CD4-positive, alpha-beta T cell (primary cell): ENCODE data around the gene RAP1A. TPM values are rescaled to one million over a fixed set of nuclear protein-coding genes. Genes with fewer than 3 reads are reported as not detected.

Experiments used
- ATAC-seq: fragments of 200-7000 bp; cut with Tn5 transposase; one replicate; pipeline ENCODE4 v1.10.0; 2022; ENCODE audit warnings: mild to moderate bottlenecking; ENCODE audit not compliant: poor library complexity
- CTCF ChIA-PET: fragments of 350-600 bp; sonication (Branson Sonifier 250); formaldehyde crosslinking; loops from one replicate; lab custom pipeline; 2021; ENCODE audit warnings: antibody characterized with exemption, inconsistent platforms; lab: Charles Lee
- POLR2A ChIA-PET: fragments of 350-600 bp; sonication (Branson Sonifier 250); formaldehyde crosslinking; loops from one replicate; lab custom pipeline; 2021; ENCODE audit warnings: antibody characterized with exemption, inconsistent platforms; lab: Charles Lee
- DNase-seq, 14 experiments: peaks; one replicate each; pipeline ENCODE4 v3.0.0-alpha.2; 2013 to 2020; ENCODE audit warnings: mixed read lengths in 2 of 14
- H3K27ac ChIP-seq, 2 donors: one replicate each; pipeline versions ENCODE4 v1.5.1 to v1.7.0; 2013; ENCODE audit warnings: low read length in 2 of 2, low read depth in 1 of 2, mild to moderate bottlenecking in 1 of 2
- H3K27me3 ChIP-seq, 2 experiments: 1 replicate in 1 of 2; 2 replicates in 1 of 2; pipeline versions ENCODE4 v1.6.1 to v1.7.0; 2013; ENCODE audit warnings: low read length in 2 of 2, control low read depth in 1 of 2, mild to moderate bottlenecking in 1 of 2, moderate library complexity in 1 of 2; ENCODE audit not compliant: insufficient read depth in 2 of 2, control insufficient read depth in 1 of 2
- H3K36me3 ChIP-seq: one replicate; pipeline ENCODE4 v1.6.1; 2013; ENCODE audit warnings: low read length, control low read depth; ENCODE audit not compliant: insufficient read depth
- H3K4me1 ChIP-seq: one replicate; pipeline ENCODE4 v1.6.1; 2013; ENCODE audit warnings: low read length, control low read depth; ENCODE audit not compliant: insufficient read depth
- H3K4me3 ChIP-seq: one replicate; pipeline ENCODE4 v1.5.1; 2013; ENCODE audit warnings: mild to moderate bottlenecking, low read length, moderate library complexity
- H3K9me3 ChIP-seq, 2 experiments: 1 replicate in 1 of 2; 2 replicates in 1 of 2; pipeline versions ENCODE4 v1.6.1 to v1.7.0; 2013; ENCODE audit warnings: low read length in 2 of 2, mild to moderate bottlenecking in 2 of 2, control low read depth in 1 of 2, moderate library complexity in 1 of 2; ENCODE audit not compliant: control insufficient read depth in 1 of 2, insufficient read depth in 1 of 2
- H3K27ac Mint-ChIP-seq: one replicate; pipeline ENCODE4 v1.8.0; 2020; ENCODE audit warnings: mixed read lengths
- H3K27me3 Mint-ChIP-seq: one replicate; pipeline ENCODE4 v1.8.0; 2021; ENCODE audit warnings: mixed read lengths
- H3K36me3 Mint-ChIP-seq: one replicate; pipeline ENCODE4 v1.8.0; 2021; ENCODE audit warnings: low read depth, mixed read lengths
- H3K4me1 Mint-ChIP-seq: one replicate; pipeline ENCODE4 v1.8.0; 2021; ENCODE audit warnings: low read depth, mixed read lengths
- H3K4me3 Mint-ChIP-seq: one replicate; pipeline ENCODE4 v1.8.0; 2020; ENCODE audit warnings: mild to moderate bottlenecking, mixed read lengths
- H3K9me3 Mint-ChIP-seq: one replicate; pipeline ENCODE4 v1.8.0; 2020; ENCODE audit warnings: mixed read lengths
- CTCF ChIP-seq: fragments of 200-600 bp; IDR thresholded peaks from one replicate; pipeline ENCODE4 v1.8.0; 2022; ENCODE audit warnings: antibody characterized with exemption, mild to moderate bottlenecking
- intact Hi-C, 2 experiments: fragments of 100-400 bp; cut with DNase I in 1 of 2; cut with micrococcal nuclease in 1 of 2; formaldehyde crosslinking; loops; one replicate each; pipeline versions ENCODE4 v1.15.1 to v1.9.0; 2023 to 2025; cut with DNase I, micrococcal nuclease
- total RNA-seq, 174 experiments: library from RNA in 2 of 174; stranded (reverse) in 2 of 174; gene quantifications; one replicate each; pipeline ENCODE4 v1.2.3 and lab custom pipeline; 2021 to 2026

RAP1A gene
- total RNA-seq, 2 experiments from 2014 or later: 63.8 to 67.1 TPM

- H3K27me3 Mint-ChIP-seq: no peaks in the 10 kb centered on the region
- intact Hi-C loops: no loop called here
- ATAC-seq: no peak
Measured at GRCh38 chr1:111702504-111703050, 83.0 kb downstream of the RAP1A start.

GRCh38 chr1:111704240-111704639 lies 84.7 kb downstream of the RAP1A start:
- Histone ChIP-seq H3K36me3 (peaks cover 98% of the 10 kb centered on the region), H3K27ac (no peak overlapping the region), H3K4me1 (no peaks in the 10 kb centered on the region), H3K27me3 (no peaks in the 10 kb centered on the region), H3K4me3 (no peak overlapping the region), H3K9me3 (no peaks in the 10 kb centered on the region)
- H3K4me3 Mint-ChIP-seq: no peak overlapping the region
- POLR2A ChIA-PET: no interaction called here
- no peaks in the 10 kb centered on the region for H3K9me3 Mint-ChIP-seq
- TF ChIP-seq CTCF: no peak
- H3K27me3 Mint-ChIP-seq: no peaks in the 10 kb centered on the region
- no peak for ATAC-seq
- H3K27ac Mint-ChIP-seq: no peak overlapping the region
- no peak for DNase-seq
- intact Hi-C loops: no loop called here
- peaks cover 95% of the 10 kb centered on the region for H3K36me3 Mint-ChIP-seq
- CTCF ChIA-PET: interaction anchor here (0.7 to 2.4 kb wide), 4 partner anchors 10 to 677 kb away, joined by 3 to 11 read pairs (median 6); no protein-coding TSS in a partner anchor
- H3K4me1 Mint-ChIP-seq: peaks cover 7% of the 10 kb centered on the region

More at GRCh38 chr1:111702504-111703050, 83.0 kb downstream of the RAP1A start:
- no peak overlapping the region for H3K4me3 ChIP-seq
- ChIA-PET CTCF (interaction anchor here (0.7 to 2.4 kb wide), 5 partner anchors 9 to 251 kb away, joined by 3 to 11 read pairs (median 4); no protein-coding TSS in a partner anchor), POLR2A (interaction anchor here (0.6 to 1.7 kb wide), 3 partner anchors 10 to 215 kb away, joined by 3 to 4 read pairs (median 4); no protein-coding TSS in a partner anchor)
- peaks cover 98% of the 10 kb centered on the region for H3K36me3 ChIP-seq
- no peak overlapping the region for H3K27ac ChIP-seq
- no peak for TF ChIP-seq CTCF
- Mint-ChIP-seq H3K9me3 (no peaks in the 10 kb centered on the region), H3K4me1 (peaks cover 11% of the 10 kb centered on the region), H3K4me3 (no peak overlapping the region), H3K36me3 (peaks cover 95% of the 10 kb centered on the region), H3K27ac (peak overlapping the region; percentile 34)
- H3K27me3 ChIP-seq: no peaks in the 10 kb centered on the region
- no peaks in the 10 kb centered on the region for H3K4me1 ChIP-seq
- no peak for DNase-seq
- H3K9me3 ChIP-seq: no peaks in the 10 kb centered on the region

- intact Hi-C loops: no loop called here
- no peaks in the 10 kb centered on the region for H3K27me3 ChIP-seq
- no peaks in the 10 kb centered on the region for H3K27me3 Mint-ChIP-seq
- ChIA-PET CTCF (interaction anchor here (0.8 to 1.8 kb wide), 2 partner anchors 10 to 197 kb away, joined by 3 to 8 read pairs; no protein-coding TSS in a partner anchor), POLR2A (no interaction called here)
- H3K27ac Mint-ChIP-seq: no peak overlapping the region
- no peak for TF ChIP-seq CTCF
- no peaks in the 10 kb centered on the region for H3K4me1 ChIP-seq
- no peak overlapping the region for H3K4me3 Mint-ChIP-seq
- no peak overlapping the region for H3K27ac ChIP-seq
- H3K36me3 Mint-ChIP-seq: peaks cover 95% of the 10 kb centered on the region
- peaks cover 98% of the 10 kb centered on the region for H3K36me3 ChIP-seq
- no peak overlapping the region for H3K4me3 ChIP-seq
- DNase-seq: no peak
- no peak for ATAC-seq
- H3K9me3 ChIP-seq: no peaks in the 10 kb centered on the region
- peaks cover 5% of the 10 kb centered on the region for H3K4me1 Mint-ChIP-seq
- no peaks in the 10 kb centered on the region for H3K9me3 Mint-ChIP-seq
Measured at GRCh38 chr1:111704776-111705175, 85.2 kb downstream of the RAP1A start.
